ENCODE measurements around the gene UNC45B.

DNA sequence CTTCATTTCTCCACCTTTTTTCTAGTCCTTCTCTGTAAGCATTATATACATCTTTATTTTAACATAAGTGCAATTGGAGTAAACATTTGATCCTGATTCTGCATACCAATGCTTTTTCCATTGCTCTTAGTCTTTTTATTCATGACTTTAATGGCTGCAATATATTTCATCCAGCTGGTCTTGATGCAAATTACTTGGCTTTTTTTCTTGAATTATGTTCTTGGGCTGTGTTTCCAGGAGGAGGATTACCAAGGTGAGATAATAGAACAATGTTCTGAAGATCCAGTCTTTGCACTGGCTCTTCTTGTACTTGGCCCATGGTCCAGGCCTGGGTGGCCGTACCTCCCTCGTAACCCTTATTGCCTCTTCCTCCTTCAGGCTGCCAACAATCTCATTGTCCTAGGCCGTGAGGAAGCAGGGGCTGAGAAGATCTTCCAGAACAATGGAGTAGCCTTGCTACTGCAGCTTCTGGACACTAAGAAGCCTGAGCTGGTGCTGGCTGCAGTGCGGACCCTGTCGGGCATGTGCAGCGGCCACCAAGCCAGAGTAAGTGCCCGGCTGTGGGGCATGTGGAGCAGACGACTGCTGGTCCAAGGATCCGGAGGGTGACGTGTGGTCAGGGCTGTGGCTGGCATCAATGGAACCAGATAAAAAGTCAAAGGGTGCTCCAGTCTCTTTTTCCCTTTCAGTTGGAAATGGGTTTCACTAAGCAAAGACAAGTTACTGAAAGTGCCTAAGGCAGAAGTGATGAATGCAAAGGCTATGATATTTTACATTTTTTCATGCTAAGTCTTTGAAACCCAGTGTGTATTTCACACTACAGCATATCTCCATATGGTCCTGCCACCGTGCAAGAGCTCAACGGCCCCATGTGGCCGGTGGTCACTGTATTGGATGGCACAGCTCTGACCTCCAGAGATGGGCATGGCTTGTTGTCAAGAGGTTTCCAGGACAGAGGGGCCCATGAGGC is 6.9 kb downstream of the UNC45B start:
- TF ChIP-seq EP300 (IDR thresholded peaks at IDR 0.05; ENCODE audit: borderline replicate concordance in 1 of 2, low read depth in 1 of 2, low read length in 1 of 2) (no peak), JUND (IDR thresholded peaks at IDR 0.05) (no peak), RFX5 (IDR thresholded peaks at IDR 0.05; ENCODE audit: low read length) (no peak), RAD21 (IDR thresholded peaks at IDR 0.05; ENCODE audit: low read length) (no peak), GATA2 (CRISPR knock-in tag; IDR thresholded peaks at IDR 0.05) (no peak)
- TF ChIP-seq, protein P1, sequence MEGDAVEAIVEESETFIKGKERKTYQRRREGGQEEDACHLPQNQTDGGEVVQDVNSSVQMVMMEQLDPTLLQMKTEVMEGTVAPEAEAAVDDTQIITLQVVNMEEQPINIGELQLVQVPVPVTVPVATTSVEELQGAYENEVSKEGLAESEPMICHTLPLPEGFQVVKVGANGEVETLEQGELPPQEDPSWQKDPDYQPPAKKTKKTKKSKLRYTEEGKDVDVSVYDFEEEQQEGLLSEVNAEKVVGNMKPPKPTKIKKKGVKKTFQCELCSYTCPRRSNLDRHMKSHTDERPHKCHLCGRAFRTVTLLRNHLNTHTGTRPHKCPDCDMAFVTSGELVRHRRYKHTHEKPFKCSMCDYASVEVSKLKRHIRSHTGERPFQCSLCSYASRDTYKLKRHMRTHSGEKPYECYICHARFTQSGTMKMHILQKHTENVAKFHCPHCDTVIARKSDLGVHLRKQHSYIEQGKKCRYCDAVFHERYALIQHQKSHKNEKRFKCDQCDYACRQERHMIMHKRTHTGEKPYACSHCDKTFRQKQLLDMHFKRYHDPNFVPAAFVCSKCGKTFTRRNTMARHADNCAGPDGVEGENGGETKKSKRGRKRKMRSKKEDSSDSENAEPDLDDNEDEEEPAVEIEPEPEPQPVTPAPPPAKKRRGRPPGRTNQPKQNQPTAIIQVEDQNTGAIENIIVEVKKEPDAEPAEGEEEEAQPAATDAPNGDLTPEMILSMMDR (IDR thresholded peaks at IDR 0.05) = no peak
